Neural cell (in vitro differentiated cells): ENCODE measurements around the gene IGFBP2.

Experiments used
- CTCF ChIP-seq: fragments of 450-650 bp; IDR thresholded peaks from 2 replicates; pipeline ENCODE4 v1.5.1; 2014; ENCODE audit warnings: antibody characterized with exemption, mild to moderate bottlenecking, moderate library complexity; ENCODE audit not compliant: poor library complexity, severe bottlenecking
- EZH2 ChIP-seq: fragments of 200-600, 300-800 bp; shearing (Covaris generic), sonication (generic); IDR thresholded peaks from 2 replicates; pipeline ENCODE4 v1.6.1; 2014; ENCODE audit warnings: antibody characterized with exemption, low read length, borderline replicate concordance, mild to moderate bottlenecking; ENCODE audit not compliant: insufficient read depth, poor library complexity, severe bottlenecking
- POLR2AphosphoS5 ChIP-seq: IDR thresholded peaks from 2 replicates; pipeline ENCODE4 v1.6.1; 2012
- SMC3 ChIP-seq: fragments of 450-650 bp; conservative IDR thresholded peaks from 2 replicates; pipeline ENCODE4 v1.6.1; 2014; ENCODE audit warnings: antibody characterized with exemption, mild to moderate bottlenecking, moderate library complexity; ENCODE audit not compliant: poor library complexity
- TAF1 ChIP-seq: IDR thresholded peaks from 2 replicates; pipeline ENCODE4 v1.6.1; 2012; ENCODE audit warnings: low read depth

- no peak for TF ChIP-seq POLR2AphosphoS5
- no peak for TF ChIP-seq TAF1
- TF ChIP-seq CTCF: no peak
- no peak for TF ChIP-seq EZH2
- no peak for TF ChIP-seq SMC3
Observed at GRCh38 chr2:216596236-216596979, 36.8 kb upstream of the IGFBP2 start.
